Measurements from ENCODE around the gene SRSF4. TPM values are rescaled to one million over a fixed set of nuclear protein-coding genes. Genes with fewer than 3 reads are reported as not detected.

SRSF4 gene
- total RNA-seq, 1 experiment from 2014 or later, result 44.1 TPM

DNA sequence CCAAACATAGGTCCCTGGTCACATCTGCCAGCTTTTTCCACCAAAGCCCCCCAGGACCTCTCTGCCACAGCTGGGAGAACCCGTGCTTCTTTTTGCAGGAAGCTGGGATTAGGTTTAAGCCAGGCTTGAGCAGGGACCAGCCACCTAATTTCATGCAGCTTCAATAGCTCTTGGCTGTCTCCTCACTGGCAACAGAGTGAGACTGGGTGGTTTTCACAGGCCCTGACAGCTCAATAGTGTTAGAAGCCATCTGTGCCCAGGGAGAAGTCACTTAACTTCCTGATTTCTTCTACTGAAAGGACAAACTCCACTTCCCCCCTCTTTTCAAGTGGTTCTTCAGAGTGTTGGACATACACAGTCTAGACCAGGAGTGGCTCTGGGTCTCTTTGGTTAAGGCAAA, 20.4 kb upstream of the SRSF4 start:
- no peak overlapping the region for H3K4me3 ChIP-seq (ENCODE audit: low read depth, low read length)
- CTCF ChIA-PET, result interaction anchor here (0.6 to 1.7 kb wide), 10 partner anchors 11 to 465 kb away, joined by 3 to 22 read pairs (median 6); partner anchors contain the start of genes SRSF4 and YTHDF2
- Mint-ChIP-seq H3K27ac (ENCODE audit: unreplicated experiment) (peak overlapping the region; percentile 3), H3K4me1 (ENCODE audit: low read depth, unreplicated experiment) (no peaks in the 10 kb centered on the region), H3K9me3 (ENCODE audit: unreplicated experiment) (no peaks in the 10 kb centered on the region), H3K36me3 (ENCODE audit: insufficient read depth, unreplicated experiment) (peaks cover 17% of the 10 kb centered on the region), H3K27me3 (ENCODE audit: insufficient read depth, unreplicated experiment) (no peaks in the 10 kb centered on the region), H3K4me3 (ENCODE audit: unreplicated experiment) (no peak overlapping the region)
- peaks cover 13% of the 10 kb centered on the region for H3K4me1 ChIP-seq
- intact Hi-C loops (cut with micrococcal nuclease; ENCODE audit: unreplicated experiment), result loop anchor here (1.0 to 5.0 kb wide), 3 partner anchors 20 to 320 kb away; no protein-coding TSS in a partner anchor
- TF ChIP-seq, protein P1, sequence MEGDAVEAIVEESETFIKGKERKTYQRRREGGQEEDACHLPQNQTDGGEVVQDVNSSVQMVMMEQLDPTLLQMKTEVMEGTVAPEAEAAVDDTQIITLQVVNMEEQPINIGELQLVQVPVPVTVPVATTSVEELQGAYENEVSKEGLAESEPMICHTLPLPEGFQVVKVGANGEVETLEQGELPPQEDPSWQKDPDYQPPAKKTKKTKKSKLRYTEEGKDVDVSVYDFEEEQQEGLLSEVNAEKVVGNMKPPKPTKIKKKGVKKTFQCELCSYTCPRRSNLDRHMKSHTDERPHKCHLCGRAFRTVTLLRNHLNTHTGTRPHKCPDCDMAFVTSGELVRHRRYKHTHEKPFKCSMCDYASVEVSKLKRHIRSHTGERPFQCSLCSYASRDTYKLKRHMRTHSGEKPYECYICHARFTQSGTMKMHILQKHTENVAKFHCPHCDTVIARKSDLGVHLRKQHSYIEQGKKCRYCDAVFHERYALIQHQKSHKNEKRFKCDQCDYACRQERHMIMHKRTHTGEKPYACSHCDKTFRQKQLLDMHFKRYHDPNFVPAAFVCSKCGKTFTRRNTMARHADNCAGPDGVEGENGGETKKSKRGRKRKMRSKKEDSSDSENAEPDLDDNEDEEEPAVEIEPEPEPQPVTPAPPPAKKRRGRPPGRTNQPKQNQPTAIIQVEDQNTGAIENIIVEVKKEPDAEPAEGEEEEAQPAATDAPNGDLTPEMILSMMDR (IDR thresholded peaks at IDR 0.05; ENCODE audit: insufficient read depth in 1 of 2, low read depth in 1 of 2, low read length in 1 of 2, severe bottlenecking in 1 of 2, unreplicated experiment in 1 of 2), result no peak
- no TSS peak for BruUV-seq (replicated peaks)
- DNase-seq, result no peak
- no peaks in the 10 kb centered on the region for H3K27me3 ChIP-seq (replicated peaks; ENCODE audit: control insufficient read depth, insufficient read depth, low read length)
- POLR2A ChIA-PET, result interaction anchor here (0.5 to 1.7 kb wide), 2 partner anchors 20 to 166 kb away, joined by 3 to 16 read pairs; partner anchors contain the start of gene SRSF4
- no peaks in the 10 kb centered on the region for H3K36me3 ChIP-seq (ENCODE audit: control insufficient read depth, insufficient read depth, low read length)
- no peaks in the 10 kb centered on the region for H3K9me3 ChIP-seq

GRCh38 chr1:29201595-29202051, 19.9 kb upstream of the SRSF4 start:
- Mint-ChIP-seq H3K36me3 (ENCODE audit: insufficient read depth, unreplicated experiment) (peaks cover 17% of the 10 kb centered on the region), H3K27me3 (ENCODE audit: insufficient read depth, unreplicated experiment) (no peaks in the 10 kb centered on the region), H3K9me3 (ENCODE audit: unreplicated experiment) (no peaks in the 10 kb centered on the region), H3K4me3 (ENCODE audit: unreplicated experiment) (no peak overlapping the region), H3K4me1 (ENCODE audit: low read depth, unreplicated experiment) (no peaks in the 10 kb centered on the region), H3K27ac (ENCODE audit: unreplicated experiment) (no peak overlapping the region)
- no TSS peak for BruUV-seq (replicated peaks)
- Histone ChIP-seq H3K4me1 (peaks cover 13% of the 10 kb centered on the region), H3K27me3 (replicated peaks; ENCODE audit: control insufficient read depth, insufficient read depth, low read length) (no peaks in the 10 kb centered on the region), H3K36me3 (ENCODE audit: control insufficient read depth, insufficient read depth, low read length) (no peaks in the 10 kb centered on the region), H3K4me3 (ENCODE audit: low read depth, low read length) (no peak overlapping the region), H3K9me3 (no peaks in the 10 kb centered on the region)
- intact Hi-C loops (cut with micrococcal nuclease; ENCODE audit: unreplicated experiment), result loop anchor here (1.0 to 5.0 kb wide), 3 partner anchors 19 to 319 kb away; no protein-coding TSS in a partner anchor
- TF ChIP-seq, protein P1 (IDR thresholded peaks at IDR 0.05; ENCODE audit: insufficient read depth in 1 of 2, low read depth in 1 of 2, low read length in 1 of 2, severe bottlenecking in 1 of 2, unreplicated experiment in 1 of 2), result no peak
- CTCF ChIA-PET, result interaction anchor here (1.4 to 1.7 kb wide), 3 partner anchors 20 to 317 kb away, joined by 7 to 22 read pairs (median 11); partner anchors contain the start of gene SRSF4
- no peak for DNase-seq
- POLR2A ChIA-PET, result interaction anchor here (1.7 kb wide), 1 partner anchor 20 kb away, joined by 16 read pairs; the partner anchor contains the start of gene SRSF4

DNA sequence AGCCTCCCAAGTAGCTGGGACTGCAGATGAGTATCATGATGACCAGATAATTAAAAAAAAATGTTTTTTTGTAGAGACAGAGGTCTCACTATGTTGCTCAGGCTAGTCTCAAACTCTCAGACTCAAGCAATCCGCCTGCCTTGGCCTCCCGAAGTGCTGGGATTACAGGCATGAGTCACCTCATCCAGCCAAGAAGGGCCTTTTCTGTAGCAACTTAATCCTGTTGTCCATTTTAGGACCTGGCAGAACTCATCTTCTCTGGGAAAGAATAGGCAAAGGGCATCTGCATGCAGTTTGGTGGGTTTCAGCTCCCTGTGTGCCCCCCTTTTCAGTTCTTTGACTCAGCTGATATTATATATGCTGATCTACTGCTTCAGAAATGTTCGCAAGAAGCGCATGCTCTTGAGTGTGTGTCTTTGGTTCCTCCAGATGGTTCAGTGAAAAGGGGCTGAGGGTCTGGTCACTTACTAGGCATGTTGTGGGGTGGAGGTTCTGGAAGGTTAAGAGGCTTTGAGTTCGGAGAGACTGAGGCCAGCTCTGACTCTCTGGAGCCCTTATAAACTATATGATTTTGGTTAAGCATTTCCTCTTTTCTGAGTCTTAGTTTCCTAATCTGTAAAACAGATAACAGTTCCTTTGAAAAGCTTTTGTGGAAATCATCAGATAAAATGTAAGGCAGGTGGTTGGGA, 19.4 kb upstream of the SRSF4 start:
- Mint-ChIP-seq H3K27me3 (ENCODE audit: insufficient read depth, unreplicated experiment) (no peaks in the 10 kb centered on the region), H3K36me3 (ENCODE audit: insufficient read depth, unreplicated experiment) (peaks cover 17% of the 10 kb centered on the region), H3K4me3 (ENCODE audit: unreplicated experiment) (no peak overlapping the region), H3K4me1 (ENCODE audit: low read depth, unreplicated experiment) (no peaks in the 10 kb centered on the region), H3K9me3 (ENCODE audit: unreplicated experiment) (no peaks in the 10 kb centered on the region), H3K27ac (ENCODE audit: unreplicated experiment) (no peak overlapping the region)
- Histone ChIP-seq H3K9me3 (no peaks in the 10 kb centered on the region), H3K36me3 (ENCODE audit: control insufficient read depth, insufficient read depth, low read length) (no peaks in the 10 kb centered on the region), H3K4me1 (peaks cover 13% of the 10 kb centered on the region), H3K4me3 (ENCODE audit: low read depth, low read length) (no peak overlapping the region), H3K27me3 (replicated peaks; ENCODE audit: control insufficient read depth, insufficient read depth, low read length) (no peaks in the 10 kb centered on the region)
- intact Hi-C loops (cut with micrococcal nuclease; ENCODE audit: unreplicated experiment), result loop anchor here (5.0 kb wide), 1 partner anchor 169 kb away; no protein-coding TSS in a partner anchor
- no TSS peak for BruUV-seq (replicated peaks)
- ChIA-PET POLR2A (no interaction called here), CTCF (interaction anchor here (0.6 kb wide), 1 partner anchor 76 kb away, joined by 5 read pairs; no protein-coding TSS in a partner anchor)
- no peak for DNase-seq
- TF ChIP-seq, protein P1 (IDR thresholded peaks at IDR 0.05; ENCODE audit: insufficient read depth in 1 of 2, low read depth in 1 of 2, low read length in 1 of 2, severe bottlenecking in 1 of 2, unreplicated experiment in 1 of 2), result no peak

Measured in Caco-2 (cell line).